ENCODE measurements around the gene HOXB7. TPM values are rescaled to one million over a fixed set of nuclear protein-coding genes. Genes with fewer than 3 reads are reported as not detected.

HOXB7 gene
- total RNA-seq, 1 experiment from 2014 or later: 9.1 TPM

GRCh38 chr17:48637323-48638260, 26.8 kb upstream of the HOXB7 start:
- no peak for DNase-seq (ENCODE audit: low spot score)
- in situ Hi-C loops (cut with HindIII; ENCODE audit: low sequenced_read_pairs): no loop called here

DNA sequence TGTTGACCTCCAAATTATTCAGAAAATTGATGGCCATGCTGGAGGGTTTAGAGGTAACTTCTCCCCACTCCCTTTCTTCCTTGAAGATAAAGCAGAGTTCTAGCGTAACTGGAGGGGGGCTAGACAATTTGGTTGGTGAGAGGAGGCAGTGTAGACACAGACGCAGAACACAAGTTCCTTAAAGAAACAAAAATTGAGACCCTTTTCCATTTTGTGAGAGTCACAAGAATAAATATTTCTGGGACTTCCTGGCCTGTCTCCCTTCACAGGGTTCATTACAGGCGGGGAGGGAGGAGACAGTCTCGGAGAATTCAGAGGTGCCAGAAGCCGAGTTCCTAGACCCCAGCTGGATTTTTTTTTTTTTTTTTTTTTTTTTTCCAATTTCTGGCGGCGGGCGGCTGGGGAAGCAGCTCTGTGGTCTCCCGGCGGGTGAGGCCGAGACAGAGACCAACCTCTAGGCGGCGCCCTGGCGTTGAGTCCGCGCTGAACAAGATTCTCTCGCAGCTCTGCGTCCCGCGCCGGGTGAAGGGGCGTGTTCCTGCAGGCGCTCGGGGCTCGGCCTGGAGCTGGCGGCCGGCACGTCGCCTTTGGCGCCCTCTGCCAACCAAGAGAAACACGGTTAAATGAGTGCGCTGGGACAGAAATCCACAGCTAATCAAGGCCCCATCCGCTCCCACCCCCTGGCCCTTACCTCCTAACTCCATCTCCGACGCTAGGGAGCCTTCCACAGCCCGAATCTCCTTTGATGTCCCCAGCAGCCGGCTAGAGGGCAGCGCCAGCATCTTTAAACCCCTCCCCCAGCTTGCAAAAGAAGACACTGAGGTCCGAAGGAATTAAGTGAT, 25.6 kb upstream of the HOXB7 start:
- in situ Hi-C loops (cut with HindIII; ENCODE audit: low sequenced_read_pairs): no loop called here
- peak; percentile 52 for DNase-seq (ENCODE audit: low spot score)

- in situ Hi-C loops (cut with HindIII; ENCODE audit: low sequenced_read_pairs): no loop called here
- DNase-seq (ENCODE audit: low spot score): no peak
Observed at GRCh38 chr17:48634493-48635208, 23.8 kb upstream of the HOXB7 start.

DNA sequence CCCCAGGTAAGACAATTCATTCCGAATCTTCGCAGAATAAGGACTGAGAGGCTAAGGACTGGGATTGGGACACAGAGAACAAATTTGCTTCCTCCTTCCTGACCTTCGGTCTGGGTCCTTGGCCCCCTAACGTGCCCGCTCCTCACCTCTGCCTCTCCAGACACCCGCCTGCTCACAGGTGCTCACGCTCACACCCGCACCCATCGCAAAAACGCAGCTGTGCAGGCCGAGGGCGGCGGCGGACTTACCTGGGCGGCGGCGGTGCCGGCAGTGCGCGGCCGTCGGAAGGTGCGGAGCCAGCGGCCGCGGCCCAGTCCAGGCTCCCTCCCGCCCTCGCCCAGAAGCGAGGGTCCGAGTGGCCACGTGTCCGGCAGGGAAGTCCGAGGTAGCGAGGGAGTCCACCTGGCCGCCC, 22.5 kb upstream of the HOXB7 start:
- DNase-seq (ENCODE audit: low spot score): no peak
- in situ Hi-C loops (cut with HindIII; ENCODE audit: low sequenced_read_pairs): no loop called here

DNA sequence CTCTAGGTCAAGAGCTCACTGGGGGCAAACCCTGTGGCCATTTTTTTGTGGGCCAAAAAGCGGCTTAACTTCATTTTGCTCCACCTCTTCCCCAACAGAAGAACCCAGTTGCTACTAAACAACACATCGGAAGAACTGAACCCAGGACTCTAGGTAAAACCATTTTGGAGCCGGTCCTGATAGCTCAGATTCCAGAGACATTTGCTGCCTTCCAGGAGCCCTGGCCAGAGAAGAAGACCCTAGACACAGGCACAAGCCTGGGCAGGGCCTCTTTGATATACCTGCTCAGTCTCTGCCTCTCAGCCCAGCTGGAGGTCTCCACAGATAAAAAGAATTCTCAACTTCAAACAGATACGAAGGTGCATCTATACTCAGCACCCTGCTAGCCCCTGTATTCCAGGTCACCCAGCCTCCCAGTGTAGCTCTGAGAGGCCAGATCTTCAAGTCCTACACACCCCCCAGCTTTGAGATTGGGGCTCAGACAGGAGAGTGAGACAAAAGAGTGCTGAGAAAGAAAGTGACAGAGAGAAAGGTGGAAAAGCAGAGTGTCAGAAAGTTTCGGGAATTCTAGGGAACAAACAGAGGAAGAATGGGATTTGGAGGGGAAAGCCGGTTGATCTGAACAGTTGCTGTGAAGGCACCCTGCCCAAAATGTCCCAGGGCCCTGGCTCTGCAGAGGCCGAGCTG, 21.9 kb upstream of the HOXB7 start:
- no peak for DNase-seq (ENCODE audit: low spot score)
- in situ Hi-C loops (cut with HindIII; ENCODE audit: low sequenced_read_pairs): no loop called here

DNA sequence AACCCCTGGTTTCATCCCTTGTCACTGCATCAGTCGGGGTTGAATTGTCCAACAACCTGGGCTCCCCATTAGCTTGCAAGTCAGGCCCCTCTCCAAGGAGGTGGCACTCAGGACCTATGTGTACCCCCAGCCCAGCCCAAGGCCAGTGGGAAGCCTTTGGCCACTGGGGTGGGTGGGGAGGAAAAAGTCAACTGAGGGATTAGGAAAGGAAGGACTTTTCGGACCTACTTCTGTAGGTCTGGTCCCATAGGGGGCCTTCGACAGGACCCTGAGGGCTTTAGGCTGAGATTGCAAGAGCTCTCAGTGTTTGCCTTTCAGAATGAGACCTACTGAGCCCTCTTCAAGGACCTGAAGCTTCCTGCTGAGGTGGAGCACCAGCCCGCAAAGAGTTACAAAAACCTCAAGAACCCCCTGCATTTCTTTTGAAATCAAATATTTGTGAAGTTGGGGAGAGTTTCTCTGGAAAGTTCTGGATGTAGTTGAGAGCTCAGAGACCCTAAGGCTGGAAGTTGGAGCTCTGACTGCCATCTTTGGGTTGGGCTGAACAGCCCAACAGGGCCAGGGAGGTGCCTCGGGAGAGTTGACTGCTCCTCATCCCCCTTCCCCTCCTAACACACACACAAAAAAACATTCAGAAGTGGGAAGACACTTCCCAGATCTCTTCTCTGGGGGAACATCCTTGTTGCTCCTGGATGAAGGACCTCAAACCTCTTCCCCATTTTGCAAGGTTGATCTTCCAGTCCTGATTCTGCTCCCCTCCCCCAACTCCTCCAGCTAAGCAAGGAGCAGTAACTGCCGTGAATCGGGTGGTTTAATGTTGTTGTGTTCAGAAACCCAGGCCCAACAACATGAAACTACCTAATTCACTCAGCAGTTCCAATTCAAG, 21.1 kb upstream of the HOXB7 start:
- in situ Hi-C loops (cut with HindIII; ENCODE audit: low sequenced_read_pairs): no loop called here
- no peak for DNase-seq (ENCODE audit: low spot score)

DNA sequence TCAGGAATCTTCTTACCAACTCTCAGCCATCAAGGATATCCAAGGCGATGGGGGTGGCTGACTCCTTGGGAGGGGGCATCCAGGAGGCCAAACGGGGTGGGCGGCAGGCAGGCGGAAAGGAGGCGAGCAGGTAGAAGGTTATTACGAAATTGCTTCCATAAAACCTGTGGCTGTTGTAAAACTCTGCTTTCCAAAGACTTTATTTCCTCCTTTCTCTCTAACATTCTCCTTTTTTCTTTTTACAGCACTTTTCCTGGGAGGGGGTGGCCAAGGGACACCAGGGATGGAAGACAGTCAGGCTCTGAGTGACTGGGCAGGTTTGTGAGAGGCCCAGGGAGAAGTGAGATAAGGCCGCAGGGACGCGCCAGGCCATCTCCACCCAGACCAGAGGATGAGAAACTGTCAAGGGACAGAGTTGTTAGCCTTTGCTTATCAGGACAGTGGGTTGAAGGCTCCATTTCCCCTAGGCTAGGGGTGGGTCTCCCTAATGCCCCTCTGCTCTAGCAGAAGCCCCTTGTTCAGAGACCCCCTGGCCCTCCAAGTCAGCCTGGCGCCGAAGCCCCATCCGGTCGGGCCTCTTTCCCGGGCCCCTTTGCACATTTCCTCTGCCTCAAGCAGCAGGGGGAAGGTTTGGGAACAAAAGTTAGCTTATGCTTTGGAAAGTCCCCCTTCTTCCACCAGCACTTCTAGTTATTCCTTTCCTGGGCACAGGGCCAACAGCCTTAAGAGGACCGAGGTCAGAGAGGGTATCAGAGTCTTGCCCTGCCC, 20.3 kb upstream of the HOXB7 start:
- no peak for DNase-seq (ENCODE audit: low spot score)
- in situ Hi-C loops (cut with HindIII; ENCODE audit: low sequenced_read_pairs): no loop called here

DNA sequence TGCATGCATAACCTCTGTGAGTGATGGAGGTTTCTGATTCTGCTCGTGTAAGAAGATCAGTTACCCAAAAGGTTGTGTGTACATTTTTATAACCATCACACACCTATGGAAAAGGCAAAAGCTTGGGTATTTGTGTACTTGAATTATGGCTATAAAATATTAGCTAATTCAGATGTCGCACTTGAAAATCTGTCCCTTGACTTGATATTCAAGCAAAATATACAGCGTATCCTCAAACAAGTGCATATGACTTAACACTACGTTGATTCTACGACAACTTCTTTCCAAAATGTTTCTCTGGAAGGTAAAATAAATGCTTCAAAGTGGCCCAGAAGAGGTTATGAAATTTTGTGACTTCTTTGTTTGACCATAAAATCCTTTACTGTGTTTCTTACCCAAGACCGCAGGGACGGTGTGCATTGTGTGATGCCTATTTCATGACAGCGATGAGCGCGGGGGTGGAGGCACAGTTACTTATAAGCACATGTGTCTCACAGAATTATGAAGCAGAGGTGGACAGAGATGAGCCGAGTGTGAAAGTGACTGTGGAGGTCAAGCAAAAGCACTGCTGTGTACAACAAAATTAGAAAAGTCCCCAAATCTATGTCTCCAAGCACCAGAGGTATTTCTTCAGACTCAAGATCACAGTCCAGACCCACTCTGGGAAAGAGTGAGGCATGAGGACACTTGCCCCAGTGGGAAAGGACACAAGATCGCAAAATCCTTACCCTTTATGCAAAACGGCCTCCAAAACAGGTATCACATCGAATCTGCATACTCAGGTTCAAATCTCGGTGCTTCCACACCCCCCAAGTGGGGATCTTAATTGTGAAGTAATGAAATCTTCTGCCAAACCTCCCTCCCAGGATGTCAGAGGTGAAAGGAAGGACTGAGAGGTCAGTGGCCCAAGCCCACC, 19.4 kb upstream of the HOXB7 start:
- no peak for DNase-seq (ENCODE audit: low spot score)

DNA sequence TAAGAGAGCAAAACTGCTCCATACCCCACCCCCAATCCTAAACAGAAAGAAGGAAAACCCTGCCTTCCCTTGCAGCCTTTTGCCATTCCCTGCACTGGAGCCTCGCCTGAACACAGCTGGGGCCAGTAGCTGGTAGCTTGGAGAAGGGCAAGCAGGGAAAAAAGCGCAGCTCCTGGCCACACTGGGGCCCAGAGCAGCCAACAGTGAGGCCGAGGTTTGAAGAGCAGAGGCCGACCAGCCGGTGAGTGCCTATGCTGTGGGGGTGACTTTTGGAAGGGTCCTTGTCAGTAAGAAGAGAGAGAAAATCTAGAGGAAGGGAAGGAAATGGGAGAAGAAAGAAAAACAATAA, 18.6 kb upstream of the HOXB7 start:
- in situ Hi-C loops (cut with HindIII; ENCODE audit: low sequenced_read_pairs): no loop called here
- no peak for DNase-seq (ENCODE audit: low spot score)

More for the DNA sequence above, 19.4 kb upstream of the HOXB7 start:
- in situ Hi-C loops (cut with HindIII; ENCODE audit: low sequenced_read_pairs): no loop called here

GRCh38 chr17:48628649-48629410, 18.0 kb upstream of the HOXB7 start:
- in situ Hi-C loops (cut with HindIII; ENCODE audit: low sequenced_read_pairs): no loop called here
- DNase-seq (ENCODE audit: low spot score): no peak

- in situ Hi-C loops (cut with HindIII; ENCODE audit: low sequenced_read_pairs): no loop called here
- DNase-seq (ENCODE audit: low spot score): no peak
Observed at GRCh38 chr17:48627623-48628521, 17.1 kb upstream of the HOXB7 start.

- DNase-seq (ENCODE audit: low spot score): no peak
- in situ Hi-C loops (cut with HindIII; ENCODE audit: low sequenced_read_pairs): no loop called here
Observed at GRCh38 chr17:48627118-48627597, 16.3 kb upstream of the HOXB7 start.

- no peak for DNase-seq (ENCODE audit: low spot score)
- in situ Hi-C loops (cut with HindIII; ENCODE audit: low sequenced_read_pairs): no loop called here
Observed at GRCh38 chr17:48626245-48627117, 15.7 kb upstream of the HOXB7 start, which contains the start of gene HOXB9. Gene HOXB9 (minus strand): TSS chr17:48626358. CDS start chr17:48626269, 89 bp downstream.

Measured in G401 (cell line).